GM18526 (cell line): ENCODE results near the gene DSTN.

Experiments used
- POLR2A ChIP-seq: IDR thresholded peaks from 3 replicates; pipeline ENCODE4 v1.6.1; 2011; ENCODE audit not compliant: insufficient read length; ENCODE audit errors: extremely low read depth

Gene DSTN

GRCh38 chr20:17651760-17652388, 82.0 kb downstream of the DSTN start:
- TF ChIP-seq POLR2A = no peak

DNA sequence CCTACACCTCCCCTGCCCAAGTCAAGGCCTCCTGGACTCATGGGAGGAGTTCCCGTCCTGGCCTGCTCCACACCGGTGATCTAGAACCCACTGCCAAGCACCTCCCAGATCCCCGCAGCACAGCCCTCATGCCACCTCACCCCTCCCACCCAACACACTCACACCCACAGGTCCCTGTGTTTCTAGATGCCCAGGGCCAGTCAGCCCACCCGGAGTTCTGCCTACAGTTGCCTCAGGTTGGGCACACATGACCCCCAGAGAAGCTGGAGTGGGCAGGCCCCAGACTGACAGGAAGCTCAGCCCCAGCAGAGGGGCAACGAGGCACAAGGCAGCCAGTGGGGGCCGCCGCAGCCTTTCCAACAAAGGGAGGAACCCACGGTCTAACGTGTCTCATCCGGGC, 82.5 kb downstream of the DSTN start:
- TF ChIP-seq POLR2A = no peak

DNA sequence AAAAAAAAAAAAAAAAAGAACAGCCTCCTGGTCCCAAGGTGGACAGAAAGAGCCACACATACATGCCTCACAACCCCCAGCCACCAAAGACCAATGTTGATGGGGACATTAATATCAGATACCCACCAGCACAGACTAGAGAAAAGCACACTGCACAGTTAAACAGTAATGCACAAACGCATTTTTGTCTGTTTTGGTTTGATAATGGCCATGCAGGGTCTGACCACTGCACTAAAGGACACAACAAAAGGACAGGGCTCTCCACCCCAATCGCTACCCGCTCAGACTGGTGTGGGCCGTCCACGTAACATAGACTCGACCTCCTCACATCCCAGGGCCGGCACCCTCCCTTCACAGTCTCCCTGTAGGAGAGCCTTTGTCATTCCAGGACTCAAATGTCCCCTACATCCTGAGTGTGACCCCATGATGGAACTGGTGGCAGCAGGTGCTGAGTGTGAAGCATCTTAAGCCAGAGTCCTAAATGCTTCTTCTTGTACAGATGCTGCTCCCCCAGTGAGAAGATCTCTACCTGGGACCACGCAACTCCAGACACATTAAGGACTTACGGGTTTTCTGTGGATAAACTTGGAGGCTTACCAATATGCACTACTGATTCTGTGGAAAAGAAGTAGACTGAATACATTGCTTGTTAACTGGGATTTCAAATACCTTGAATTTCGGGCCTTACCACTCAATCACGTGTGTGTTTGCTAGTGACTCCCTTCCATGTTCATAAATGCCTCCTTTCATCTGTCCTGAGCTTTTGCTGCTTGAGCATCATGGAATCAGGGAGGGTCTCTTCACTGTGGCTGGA, 84.2 kb downstream of the DSTN start:
- no peak for TF ChIP-seq POLR2A

- TF ChIP-seq POLR2A = no peak
Observed at GRCh38 chr20:17654649-17655285, 84.9 kb downstream of the DSTN start.

DNA sequence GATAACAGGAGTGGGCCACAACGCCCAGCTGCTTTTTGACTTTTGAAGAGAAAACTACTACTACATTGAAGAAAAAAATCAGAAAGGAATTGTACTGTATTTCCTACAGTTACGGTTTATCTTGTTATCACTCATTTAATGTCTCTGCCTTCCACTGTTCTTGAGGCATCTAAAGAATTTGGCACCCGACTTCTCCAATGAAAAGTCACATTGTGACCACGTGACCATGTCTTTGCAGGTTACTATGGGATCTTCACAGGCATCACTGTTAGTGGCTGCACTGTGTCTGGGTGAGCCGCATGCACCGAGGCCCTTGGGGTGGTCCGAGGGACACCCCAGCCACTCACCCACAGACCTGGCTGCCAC, 85.4 kb downstream of the DSTN start:
- no peak for TF ChIP-seq POLR2A

- no peak for TF ChIP-seq POLR2A
Observed at GRCh38 chr20:17655865-17656479, 86.1 kb downstream of the DSTN start.

- no peak for TF ChIP-seq POLR2A
Observed at GRCh38 chr20:17657079-17657825, 87.4 kb downstream of the DSTN start.

DNA sequence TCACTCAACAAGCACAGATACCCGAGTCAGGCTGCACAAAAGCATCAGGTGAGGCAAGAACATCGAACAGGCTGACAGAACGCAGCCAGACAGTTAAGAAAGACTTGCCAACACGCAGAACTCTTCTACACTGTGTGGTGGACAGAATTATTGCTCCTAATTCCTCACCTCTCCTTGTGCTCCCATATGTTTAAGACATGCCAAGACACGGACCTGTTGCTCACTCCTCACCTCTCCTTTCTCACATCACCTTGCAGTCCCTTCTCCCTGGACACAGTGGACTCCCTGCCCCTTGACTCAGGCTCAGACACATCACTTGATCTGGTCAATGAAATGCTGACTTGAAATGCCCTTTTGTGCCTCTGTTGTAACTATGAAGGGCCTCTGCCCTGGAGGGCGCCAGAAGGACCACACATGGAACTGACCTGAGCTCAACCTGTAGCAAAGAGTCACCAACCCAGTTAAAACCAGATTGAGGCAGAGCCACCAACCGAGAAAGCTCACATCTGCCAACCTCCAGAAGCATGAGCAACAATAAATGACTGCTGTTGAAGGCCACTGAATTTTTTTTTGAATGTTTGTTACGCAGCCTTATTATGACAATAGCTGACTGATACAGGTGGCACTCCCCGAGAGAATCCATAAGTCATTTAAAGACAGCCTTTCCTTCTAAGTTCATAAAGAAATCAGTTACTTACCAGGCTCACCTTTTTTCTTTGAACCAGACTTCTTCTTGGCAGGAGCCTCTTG, 88.2 kb downstream of the DSTN start:
- TF ChIP-seq POLR2A = no peak

DNA sequence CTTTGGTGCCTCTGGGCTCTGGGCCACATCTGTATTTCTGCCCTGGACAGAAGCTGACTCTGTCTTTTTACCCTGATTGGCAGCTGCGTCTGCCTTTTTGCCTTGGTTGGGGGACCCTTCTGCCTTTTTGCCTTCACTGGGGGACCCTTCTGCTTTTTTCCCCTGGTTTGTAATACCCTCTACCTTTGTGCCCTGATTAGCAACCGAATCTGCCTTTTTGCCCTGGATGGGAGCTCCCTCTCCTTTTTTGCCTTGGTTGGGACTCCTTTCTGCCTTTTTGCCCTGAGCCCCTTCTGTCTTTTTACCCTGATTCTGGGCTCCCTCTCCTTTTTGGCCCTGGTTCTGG, 88.7 kb downstream of the DSTN start:
- TF ChIP-seq POLR2A = no peak
